Central memory CD8-positive, alpha-beta T cell (primary cell): ENCODE measurements around the gene GNRH2.
"Not testable (repeated sequence)": the region's sequence is repeated elsewhere in the genome, so short reads cannot be mapped to it uniquely, and the experiment has no call there.

Source experiments
- ATAC-seq: fragments of 150-1000 bp; cut with Tn5 transposase; replicated peaks from 2 replicates; pipeline ENCODE4 v1.10.0; 2022; ENCODE audit warnings: mild to moderate bottlenecking, moderate FRiP score, moderate number of reproducible peaks; ENCODE audit not compliant: poor library complexity, severe bottlenecking; ENCODE audit errors: extremely low read depth
- DNase-seq, 2 donors: peaks; one replicate each; pipeline ENCODE4 v3.0.0; 2021; ENCODE audit warnings: low spot score in 2 of 2
- H3K27ac Mint-ChIP-seq: one replicate; pipeline ENCODE4 v1.8.0; 2022; ENCODE audit warnings: low read depth, mild to moderate bottlenecking, moderate library complexity, mixed read lengths
- H3K27me3 Mint-ChIP-seq: one replicate; pipeline ENCODE4 v1.8.0; 2022; ENCODE audit warnings: mixed read lengths
- H3K36me3 Mint-ChIP-seq: one replicate; pipeline ENCODE4 v1.8.0; 2022; ENCODE audit warnings: mild to moderate bottlenecking, moderate library complexity, mixed read lengths; ENCODE audit not compliant: insufficient read depth
- H3K4me1 Mint-ChIP-seq: one replicate; pipeline ENCODE4 v1.8.0; 2022; ENCODE audit warnings: mixed read lengths
- H3K4me3 Mint-ChIP-seq: one replicate; pipeline ENCODE4 v1.8.0; 2022; ENCODE audit warnings: mild to moderate bottlenecking, moderate library complexity, mixed read lengths
- H3K9me3 Mint-ChIP-seq: one replicate; pipeline ENCODE4 v1.8.0; 2022; ENCODE audit warnings: mixed read lengths

Gene GNRH2

GRCh38 chr20:3045816-3046676 lies 2.6 kb downstream of the GNRH2 start, which contains the start of gene MRPS26:
Gene MRPS26, plus strand, starts transcription at chr20:3046052. Its CDS starts 17 bp downstream, at chr20:3046069.
- DNase-seq (peak; percentile 41 to 62), ATAC-seq (peak; percentile 91)
- Mint-ChIP-seq H3K27ac (peak within 1 kb of the TSS; percentile 80), H3K9me3 (no peaks in the 10 kb centered on the region), H3K27me3 (no peaks in the 10 kb centered on the region), H3K4me3 (peak within 1 kb of the TSS; percentile 85), H3K36me3 (peaks cover 26% of the 10 kb centered on the region), H3K4me1 (peaks cover 15% of the 10 kb centered on the region)

GRCh38 chr20:3046677-3047462 lies 3.4 kb downstream of the GNRH2 start:
- peaks cover 24% of the 10 kb centered on the region for H3K36me3 Mint-ChIP-seq
- no peaks in the 10 kb centered on the region for H3K27me3 Mint-ChIP-seq
- ATAC-seq (peak; percentile 8), DNase-seq (no peak)
- H3K4me3 Mint-ChIP-seq = peak overlapping the region; percentile 85
- no peaks in the 10 kb centered on the region for H3K9me3 Mint-ChIP-seq
- H3K4me1 Mint-ChIP-seq = peaks cover 15% of the 10 kb centered on the region
- peak overlapping the region; percentile 80 for H3K27ac Mint-ChIP-seq

- no peak for DNase-seq
- peak overlapping the region; percentile 85 for H3K4me3 Mint-ChIP-seq
- ATAC-seq = no peak
- H3K27ac Mint-ChIP-seq = no peak overlapping the region
- no peaks in the 10 kb centered on the region for H3K27me3 Mint-ChIP-seq
- no peaks in the 10 kb centered on the region for H3K9me3 Mint-ChIP-seq
- peaks cover 21% of the 10 kb centered on the region for H3K36me3 Mint-ChIP-seq
- H3K4me1 Mint-ChIP-seq = peaks cover 15% of the 10 kb centered on the region
These were observed 4.3 kb downstream of the GNRH2 start for GRCh38 chr20:3047486-3048419.

- DNase-seq = no peak
- Mint-ChIP-seq H3K4me1 (peaks cover 7% of the 10 kb centered on the region), H3K36me3 (peaks cover 14% of the 10 kb centered on the region), H3K27me3 (no peaks in the 10 kb centered on the region), H3K27ac (no peak overlapping the region), H3K4me3 (no peak overlapping the region), H3K9me3 (no peaks in the 10 kb centered on the region)
- ATAC-seq = no peak
These were observed 8.1 kb downstream of the GNRH2 start for GRCh38 chr20:3051385-3052019.

- no peak overlapping the region for H3K4me3 Mint-ChIP-seq
- no peaks in the 10 kb centered on the region for H3K27me3 Mint-ChIP-seq
- no peaks in the 10 kb centered on the region for H3K36me3 Mint-ChIP-seq
- no peak for DNase-seq
- no peak overlapping the region for H3K27ac Mint-ChIP-seq
- no peaks in the 10 kb centered on the region for H3K9me3 Mint-ChIP-seq
- no peak for ATAC-seq
- peaks cover 11% of the 10 kb centered on the region for H3K4me1 Mint-ChIP-seq
These were observed 16.1 kb downstream of the GNRH2 start for GRCh38 chr20:3059489-3059888.

GRCh38 chr20:3064119-3064518 lies 20.7 kb downstream of the GNRH2 start:
- not testable (repeated sequence) for ATAC-seq, H3K4me3 Mint-ChIP-seq, H3K27me3 Mint-ChIP-seq, H3K36me3 Mint-ChIP-seq, H3K27ac Mint-ChIP-seq, H3K9me3 Mint-ChIP-seq, DNase-seq
- peaks cover 13% of the 10 kb centered on the region for H3K4me1 Mint-ChIP-seq

GRCh38 chr20:3067139-3068014 lies 24.0 kb downstream of the GNRH2 start:
- no peak overlapping the region for H3K4me3 Mint-ChIP-seq
- no peak overlapping the region for H3K27ac Mint-ChIP-seq
- H3K27me3 Mint-ChIP-seq = no peaks in the 10 kb centered on the region
- H3K4me1 Mint-ChIP-seq = peaks cover 19% of the 10 kb centered on the region
- no peaks in the 10 kb centered on the region for H3K9me3 Mint-ChIP-seq
- ATAC-seq (no peak), DNase-seq (no peak)
- H3K36me3 Mint-ChIP-seq = peaks cover 4% of the 10 kb centered on the region

GRCh38 chr20:3068075-3068474 lies 24.7 kb downstream of the GNRH2 start:
- DNase-seq = no peak
- Mint-ChIP-seq H3K9me3 (no peaks in the 10 kb centered on the region), H3K4me3 (no peak overlapping the region), H3K27me3 (no peaks in the 10 kb centered on the region), H3K27ac (no peak overlapping the region), H3K4me1 (peaks cover 21% of the 10 kb centered on the region), H3K36me3 (peaks cover 4% of the 10 kb centered on the region)
- ATAC-seq = no peak

- no peak for ATAC-seq
These were observed 25.8 kb downstream of the GNRH2 start for GRCh38 chr20:3068986-3069900.

GRCh38 chr20:3070725-3071124 lies 27.3 kb downstream of the GNRH2 start:
- DNase-seq (no peak), ATAC-seq (no peak)
- Mint-ChIP-seq H3K9me3 (no peaks in the 10 kb centered on the region), H3K36me3 (peaks cover 4% of the 10 kb centered on the region), H3K27ac (peak overlapping the region; percentile 54), H3K4me1 (peaks cover 14% of the 10 kb centered on the region), H3K27me3 (no peaks in the 10 kb centered on the region), H3K4me3 (peak overlapping the region; percentile 70)

More at GRCh38 chr20:3068986-3069900, 25.8 kb downstream of the GNRH2 start:
- no peaks in the 10 kb centered on the region for H3K27me3 Mint-ChIP-seq
- no peak overlapping the region for H3K27ac Mint-ChIP-seq
- no peak overlapping the region for H3K4me3 Mint-ChIP-seq
- peaks cover 4% of the 10 kb centered on the region for H3K36me3 Mint-ChIP-seq
- H3K9me3 Mint-ChIP-seq = no peaks in the 10 kb centered on the region
- DNase-seq = no peak
- H3K4me1 Mint-ChIP-seq = peaks cover 18% of the 10 kb centered on the region
